Right lobe of liver (tissue), 4 donors: ENCODE measurements around the gene GATA2.

Experiments used
- CTCF ChIP-seq, 4 donors: fragments of 200-600 bp in 3 of 4; fragments of 450-650 bp in 1 of 4; IDR thresholded peaks; one replicate each; pipeline versions ENCODE4 v1.5.1 to v1.8.0; 2016 to 2022; ENCODE audit warnings: antibody characterized with exemption in 4 of 4, mild to moderate bottlenecking in 2 of 4
- POLR2A ChIP-seq: fragments of 450-650 bp; IDR thresholded peaks from one replicate; pipeline ENCODE4 v1.6.1; 2017; ENCODE audit warnings: antibody characterized with exemption, mild to moderate bottlenecking
- donor health status: DM: no; HTN: no; CAD: no.
- donor health status: DM: no; HTN: no; CAD: no.
- donor health status: DM: no; HTN: yes; CAD: no.

GRCh38 chr3:128466840-128467541, 26.0 kb downstream of the GATA2 start, which contains the start of gene DNAJB8:
- TF ChIP-seq CTCF (IDR thresholded peaks at IDR 0.05) (no peak), POLR2A (no peak)
